ENCODE data around the gene IQCC.

IQCC gene

DNA sequence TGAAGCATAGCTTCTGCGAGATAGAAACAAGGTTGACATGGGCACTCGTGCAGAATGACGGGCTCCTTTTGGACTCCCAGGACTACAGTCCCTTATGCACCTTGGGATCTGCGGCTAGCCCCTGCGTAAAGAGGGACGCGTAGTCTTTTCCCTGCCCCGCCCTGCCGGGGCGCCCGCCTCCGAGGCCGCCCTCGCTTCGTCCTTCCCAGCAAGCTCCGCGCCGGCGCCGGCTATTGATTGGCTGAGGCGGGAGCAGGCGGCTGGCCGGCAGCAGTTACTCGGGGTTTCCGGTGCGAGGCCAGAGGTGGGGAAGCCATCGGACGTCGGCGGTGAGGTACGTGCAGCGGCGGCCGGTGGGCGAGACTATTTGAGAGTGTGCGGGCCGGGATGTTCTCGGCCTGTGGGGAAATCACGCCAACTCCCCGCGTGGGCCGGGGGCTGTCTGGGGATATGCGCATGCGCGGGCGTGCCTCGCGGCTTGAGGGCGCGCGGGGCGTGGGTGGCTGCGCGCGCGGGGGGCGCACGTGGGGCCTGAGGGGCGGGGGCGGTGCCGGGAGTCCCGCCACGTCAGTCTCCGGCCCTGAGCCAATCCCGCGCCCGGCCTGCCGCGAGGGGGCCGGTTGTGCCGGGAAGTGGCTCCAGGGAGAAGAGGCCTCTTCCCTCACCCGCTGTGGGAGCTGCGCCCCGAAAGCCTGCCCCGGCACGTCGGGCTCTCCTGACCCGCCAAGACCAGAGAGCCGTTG is 25.9 kb upstream of the IQCC start, which contains the start of gene TXLNA:
Gene TXLNA (plus strand): TSS at position 233 of the 743 bp plus-strand sequence. CDS start 671 bp downstream, outside the sequence.
- Histone ChIP-seq H4K20me1 (peaks cover 24 to 47% (median 43%) of the 10 kb centered on the region in 11 experiments; a peak in 21 of 22 replicates), H3K27ac (peak within 1 kb of the TSS; percentile 86 to 93 (median 91)), H3K4me2 (peak within 1 kb of the TSS; percentile 86 to 100 (median 95)), H3K4me1 (peaks cover 38 to 51% (median 48%) of the 10 kb centered on the region in 10 experiments), H3K36me3 (peaks cover 32 to 57% (median 45%) of the 10 kb centered on the region in 11 experiments), H3K9ac (peak within 1 kb of the TSS; percentile 87 to 94 (median 90)), H3K9me3 (replicated peaks in 1 of 11) (no peaks in the 10 kb centered on the region), H3K27me3 (no peaks in the 10 kb centered on the region), H3K4me3 (peak within 1 kb of the TSS; percentile 69 to 93 (median 78))
- no peak for TF ChIP-seq Cebpa-rat (IDR thresholded peaks at IDR 0.05)

DNA sequence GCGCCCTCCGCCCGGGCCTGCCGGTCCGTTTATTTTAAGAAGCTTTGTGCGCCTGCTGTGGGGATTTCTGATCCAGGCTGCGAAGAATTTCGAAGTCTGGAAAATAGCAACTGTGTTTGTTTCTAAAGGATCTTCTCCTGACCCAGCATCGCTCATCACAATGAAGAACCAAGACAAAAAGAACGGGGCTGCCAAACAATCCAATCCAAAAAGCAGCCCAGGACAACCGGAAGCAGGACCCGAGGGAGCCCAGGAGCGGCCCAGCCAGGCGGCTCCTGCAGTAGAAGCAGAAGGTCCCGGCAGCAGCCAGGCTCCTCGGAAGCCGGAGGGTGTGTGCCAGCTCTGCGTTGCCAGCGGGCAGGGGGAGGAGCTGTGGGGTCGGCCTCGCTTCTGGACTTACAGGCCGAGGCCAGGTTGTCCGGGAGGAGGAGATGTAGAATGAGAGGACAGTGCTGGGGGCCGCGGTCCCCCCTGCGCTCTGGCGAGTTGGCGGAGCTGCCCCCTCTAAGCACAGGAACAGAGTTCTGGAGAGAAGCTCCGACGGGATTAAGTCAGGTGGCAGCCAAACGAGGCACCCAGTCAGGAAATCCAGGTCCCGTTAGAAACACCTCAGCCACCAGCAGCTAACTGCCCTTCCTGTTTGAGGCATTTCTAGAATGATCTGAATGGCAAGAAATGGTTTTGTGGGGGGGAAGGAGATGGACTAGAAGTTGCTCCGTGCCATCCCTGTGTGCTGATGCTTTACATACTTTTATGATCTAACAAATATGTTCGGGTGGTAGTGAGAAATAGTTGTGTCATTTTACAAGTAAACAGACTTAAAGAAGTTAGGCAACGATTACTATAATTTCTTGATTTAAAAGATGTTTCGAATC is 25.0 kb upstream of the IQCC start:
- H3K27me3 ChIP-seq = no peaks in the 10 kb centered on the region
- H3K4me3 ChIP-seq = peak overlapping the region; percentile 69 to 93 (median 78)
- H3K27ac ChIP-seq = peak overlapping the region; percentile 86 to 93 (median 91)
- peaks cover 32 to 55% (median 51%) of the 10 kb centered on the region in 11 experiments; a peak in 21 of 22 replicates for H4K20me1 ChIP-seq
- H3K36me3 ChIP-seq = peaks cover 36 to 57% (median 46%) of the 10 kb centered on the region in 11 experiments
- TF ChIP-seq Cebpa-rat (IDR thresholded peaks at IDR 0.05) = no peak
- H3K4me1 ChIP-seq = peaks cover 40 to 59% (median 55%) of the 10 kb centered on the region in 10 experiments
- H3K4me2 ChIP-seq = peak overlapping the region; percentile 86 to 100 (median 95)
- H3K9ac ChIP-seq = peak overlapping the region; percentile 87 to 94 (median 90)
- H3K9me3 ChIP-seq (replicated peaks in 1 of 11) = no peaks in the 10 kb centered on the region

DNA sequence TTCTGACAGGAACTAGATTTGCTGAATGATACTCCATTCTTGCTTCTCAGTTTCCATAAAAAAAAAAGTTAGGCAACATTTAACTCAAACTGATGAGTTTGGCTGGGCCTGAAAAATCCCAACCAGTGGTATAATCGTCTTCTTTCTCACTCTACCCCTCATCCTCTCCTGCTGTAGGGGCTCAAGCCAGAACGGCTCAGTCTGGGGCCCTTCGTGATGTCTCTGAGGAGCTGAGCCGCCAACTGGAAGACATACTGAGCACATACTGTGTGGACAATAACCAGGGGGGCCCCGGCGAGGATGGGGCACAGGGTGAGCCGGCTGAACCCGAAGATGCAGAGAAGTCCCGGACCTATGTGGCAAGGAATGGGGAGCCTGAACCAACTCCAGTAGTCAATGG is 24.4 kb upstream of the IQCC start:
- Histone ChIP-seq H3K4me2 (peak overlapping the region; percentile 86 to 100 (median 95)), H4K20me1 (peaks cover 38 to 62% (median 57%) of the 10 kb centered on the region in 11 experiments; a peak in 21 of 22 replicates), H3K9ac (peak overlapping the region; percentile 87 to 94 (median 90)), H3K9me3 (replicated peaks in 1 of 11) (no peaks in the 10 kb centered on the region), H3K4me1 (peaks cover 43 to 66% (median 61%) of the 10 kb centered on the region in 10 experiments), H3K27ac (peak overlapping the region in 10 of 11 experiments; percentile 86 to 93 (median 92); a peak in 17 of 22 replicates), H3K36me3 (peaks cover 42 to 60% (median 52%) of the 10 kb centered on the region in 11 experiments), H3K27me3 (no peaks in the 10 kb centered on the region), H3K4me3 (peak overlapping the region; percentile 69 to 93 (median 78))
- no peak for TF ChIP-seq Cebpa-rat (IDR thresholded peaks at IDR 0.05)

DNA sequence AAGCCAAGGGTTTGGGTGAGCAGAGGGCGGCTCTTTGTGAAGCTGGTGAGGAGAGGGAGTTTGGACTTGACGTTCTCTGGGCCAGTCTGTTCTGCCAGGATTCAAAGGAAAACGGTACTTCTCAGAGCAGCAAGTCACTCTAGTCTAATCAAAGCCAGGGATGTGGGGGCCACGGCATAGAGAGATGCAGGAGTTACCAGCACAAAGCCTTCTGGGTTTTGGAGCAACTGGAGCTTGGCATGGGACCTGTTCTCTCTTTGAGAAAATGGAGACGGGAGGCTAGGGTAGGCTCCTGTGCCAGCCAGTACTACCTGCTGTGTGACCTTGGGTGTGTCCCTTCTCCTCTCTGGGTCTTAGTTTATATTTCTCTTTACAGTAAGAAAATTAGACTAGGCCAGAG is 23.9 kb upstream of the IQCC start:
- H3K27ac ChIP-seq = peak overlapping the region in 8 of 11 experiments; percentile 86 to 93 (median 92); a peak in 10 of 22 replicates
- H3K9ac ChIP-seq = peak overlapping the region; percentile 87 to 94 (median 90)
- peaks cover 47 to 70% (median 65%) of the 10 kb centered on the region in 10 experiments for H3K4me1 ChIP-seq
- H3K36me3 ChIP-seq = peaks cover 47 to 62% (median 57%) of the 10 kb centered on the region in 11 experiments
- TF ChIP-seq Cebpa-rat (IDR thresholded peaks at IDR 0.05) = no peak
- no peaks in the 10 kb centered on the region for H3K27me3 ChIP-seq
- peak overlapping the region; percentile 86 to 100 (median 95) for H3K4me2 ChIP-seq
- peaks cover 43 to 67% (median 62%) of the 10 kb centered on the region in 11 experiments; a peak in 21 of 22 replicates for H4K20me1 ChIP-seq
- H3K9me3 ChIP-seq (replicated peaks in 1 of 11) = no peaks in the 10 kb centered on the region
- H3K4me3 ChIP-seq = peak overlapping the region; percentile 69 to 93 (median 78)

DNA sequence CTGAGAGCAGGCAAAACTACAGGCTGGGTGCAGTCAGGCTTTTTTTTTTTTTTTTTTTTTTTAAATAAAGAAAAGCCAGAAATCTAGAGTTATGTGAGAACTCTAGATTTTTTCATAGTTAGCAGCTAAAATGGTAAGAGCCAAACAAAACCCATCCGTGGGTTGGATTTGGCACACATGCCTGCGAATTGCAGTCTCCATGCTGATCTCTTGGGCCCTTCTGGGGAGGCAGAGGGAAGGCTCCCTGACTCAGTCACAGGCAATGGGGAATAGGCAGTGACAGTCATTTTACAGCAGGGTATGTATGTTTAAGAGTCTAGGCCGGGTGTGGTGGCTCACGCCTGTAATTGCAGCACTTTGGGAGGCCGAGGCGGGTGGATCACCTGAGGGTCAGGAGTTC is 23.4 kb upstream of the IQCC start:
- no peaks in the 10 kb centered on the region for H3K9me3 ChIP-seq (replicated peaks in 1 of 11)
- no peak for TF ChIP-seq Cebpa-rat (IDR thresholded peaks at IDR 0.05)
- peaks cover 48 to 72% (median 67%) of the 10 kb centered on the region in 11 experiments; a peak in 21 of 22 replicates for H4K20me1 ChIP-seq
- 0 out of 22 replicates have a peak overlapping the region, but pooled peaks of 2 of the 11 experiments have one; percentile 8 to 91 for H3K27ac ChIP-seq
- H3K27me3 ChIP-seq = no peaks in the 10 kb centered on the region
- H3K9ac ChIP-seq = peak overlapping the region in 9 of 11 experiments; percentile 87 to 92 (median 90); a peak in 16 of 22 replicates
- H3K4me2 ChIP-seq = peak overlapping the region; percentile 86 to 100 (median 95)
- peak overlapping the region in 9 of 10 experiments; percentile 69 to 93 (median 79); a peak in 15 of 20 replicates for H3K4me3 ChIP-seq
- peaks cover 52 to 67% (median 62%) of the 10 kb centered on the region in 11 experiments for H3K36me3 ChIP-seq
- H3K4me1 ChIP-seq = peaks cover 47 to 74% (median 65%) of the 10 kb centered on the region in 10 experiments

DNA sequence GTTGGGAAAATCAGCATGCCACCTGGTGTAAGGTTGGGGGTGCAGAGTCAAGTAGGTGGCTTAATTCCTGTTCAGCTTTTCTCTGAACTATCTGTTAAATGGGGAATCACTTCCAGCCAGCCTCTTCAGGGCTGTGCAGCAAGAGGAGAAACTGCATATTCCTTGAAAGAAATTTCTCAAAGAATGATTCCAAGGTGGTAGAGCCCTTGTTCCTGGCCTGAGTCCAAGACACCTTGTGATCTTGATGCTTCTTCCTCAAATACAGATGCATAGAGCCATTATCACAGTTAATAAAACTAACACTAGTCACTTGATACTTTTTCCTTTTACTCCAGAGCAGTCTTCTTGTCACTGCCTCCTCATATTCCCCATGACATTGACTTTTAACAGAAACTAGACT is 20.8 kb upstream of the IQCC start:
- Histone ChIP-seq H3K4me3 (no peak overlapping the region), H3K9ac (peak overlapping the region in 1 of 11 experiments; percentile 20; a peak in 1 of 22 replicates)

DNA sequence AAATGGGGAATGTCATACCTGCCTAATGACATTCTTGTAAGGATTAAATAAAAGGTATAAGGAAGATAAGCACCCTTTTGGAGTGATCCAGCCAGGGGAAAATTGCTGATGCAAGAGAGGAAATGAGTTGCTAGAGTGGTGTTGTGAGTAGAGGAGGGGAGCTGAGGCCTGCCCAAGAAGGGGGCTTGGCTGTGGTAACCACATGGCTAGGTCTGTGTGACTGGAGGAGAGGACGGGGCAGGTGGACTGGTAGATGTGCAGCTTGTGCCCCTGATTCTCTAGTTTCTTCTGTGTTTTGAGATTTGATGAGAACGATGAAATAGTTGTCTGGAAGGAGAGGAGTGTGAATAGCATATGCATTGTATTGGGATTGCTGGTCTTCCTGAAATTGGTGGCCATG is 19.4 kb upstream of the IQCC start:
- H3K4me1 ChIP-seq = peaks cover 29 to 59% (median 50%) of the 10 kb centered on the region in 10 experiments

More for the DNA sequence above, 20.8 kb upstream of the IQCC start:
- peak overlapping the region in 10 of 11 experiments; percentile 1 to 97 (median 36); a peak in 18 of 22 replicates for H3K4me2 ChIP-seq
- no peak for TF ChIP-seq Cebpa-rat (IDR thresholded peaks at IDR 0.05)
- no peaks in the 10 kb centered on the region for H3K9me3 ChIP-seq (replicated peaks in 1 of 11)
- peaks cover 78 to 93% (median 87%) of the 10 kb centered on the region in 11 experiments for H3K36me3 ChIP-seq
- peaks cover 37 to 62% (median 57%) of the 10 kb centered on the region in 10 experiments for H3K4me1 ChIP-seq
- peaks cover 71 to 97% (median 93%) of the 10 kb centered on the region in 11 experiments; a peak in 21 of 22 replicates for H4K20me1 ChIP-seq
- H3K27ac ChIP-seq = no peak overlapping the region
- H3K27me3 ChIP-seq = no peaks in the 10 kb centered on the region

DNA sequence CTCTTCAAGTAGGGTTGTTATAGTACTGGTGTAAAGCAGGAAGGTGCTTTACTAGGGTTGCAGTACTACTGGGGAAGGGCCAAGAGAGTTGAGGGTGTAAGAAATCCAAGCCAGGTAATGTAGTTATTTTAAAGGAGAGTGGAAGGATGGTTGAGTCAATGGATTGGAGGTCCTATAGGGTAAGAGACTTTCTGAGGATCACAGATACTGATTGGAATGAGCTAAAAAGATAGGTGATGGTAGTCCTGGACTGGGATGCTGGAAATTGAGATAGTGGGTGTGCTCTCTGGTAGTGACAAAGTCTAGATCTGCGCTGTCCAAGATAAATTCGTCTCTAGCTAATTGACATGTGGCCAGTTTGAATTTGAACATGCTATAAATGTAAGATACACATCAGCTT is 19.0 kb upstream of the IQCC start:
- H3K36me3 ChIP-seq = peaks cover 93 to 100% (median 100%) of the 10 kb centered on the region in 11 experiments
- no peak for TF ChIP-seq Cebpa-rat (IDR thresholded peaks at IDR 0.05)
- no peaks in the 10 kb centered on the region for H3K9me3 ChIP-seq (replicated peaks in 1 of 11)
- H3K27ac ChIP-seq = peak overlapping the region in 5 of 11 experiments; percentile 0 to 29 (median 21); a peak in 3 of 22 replicates
- H3K27me3 ChIP-seq = no peaks in the 10 kb centered on the region
- peaks cover 72 to 100% (median 98%) of the 10 kb centered on the region in 11 experiments; a peak in 21 of 22 replicates for H4K20me1 ChIP-seq
- H3K4me2 ChIP-seq = peak overlapping the region in 7 of 11 experiments; percentile 16 to 60 (median 42); a peak in 9 of 22 replicates
- peaks cover 24 to 54% (median 45%) of the 10 kb centered on the region in 10 experiments for H3K4me1 ChIP-seq
- H3K4me3 ChIP-seq = no peak overlapping the region
- peak overlapping the region in 1 of 11 experiments; percentile 0; a peak in 1 of 22 replicates for H3K9ac ChIP-seq

More for the DNA sequence above, 19.4 kb upstream of the IQCC start:
- no peak for TF ChIP-seq Cebpa-rat (IDR thresholded peaks at IDR 0.05)
- Histone ChIP-seq H3K9me3 (replicated peaks in 1 of 11) (no peaks in the 10 kb centered on the region), H3K9ac (peak overlapping the region in 2 of 11 experiments; percentile 24 to 38; a peak in 2 of 22 replicates), H3K27ac (peak overlapping the region in 5 of 11 experiments; percentile 0 to 29 (median 21); a peak in 3 of 22 replicates), H3K4me3 (no peak overlapping the region), H4K20me1 (peaks cover 72 to 100% (median 98%) of the 10 kb centered on the region in 11 experiments; a peak in 21 of 22 replicates), H3K27me3 (no peaks in the 10 kb centered on the region), H3K4me2 (peak overlapping the region; percentile 4 to 93 (median 35); a peak in 15 of 22 replicates), H3K36me3 (peaks cover 93 to 100% (median 100%) of the 10 kb centered on the region in 11 experiments)

Data from BLaER1 treated with 17β-estradiol and CSF1 and Interleukin-3, amounts not matched to agents 10 nM and 100 nM (cell line).